ENCODE data around the gene BMP2K. TPM values are rescaled to one million over a fixed set of nuclear protein-coding genes. Genes with fewer than 3 reads are reported as not detected.

Gene BMP2K
- total RNA-seq, 1 donor from 2014 or later: 41.3 TPM

DNA sequence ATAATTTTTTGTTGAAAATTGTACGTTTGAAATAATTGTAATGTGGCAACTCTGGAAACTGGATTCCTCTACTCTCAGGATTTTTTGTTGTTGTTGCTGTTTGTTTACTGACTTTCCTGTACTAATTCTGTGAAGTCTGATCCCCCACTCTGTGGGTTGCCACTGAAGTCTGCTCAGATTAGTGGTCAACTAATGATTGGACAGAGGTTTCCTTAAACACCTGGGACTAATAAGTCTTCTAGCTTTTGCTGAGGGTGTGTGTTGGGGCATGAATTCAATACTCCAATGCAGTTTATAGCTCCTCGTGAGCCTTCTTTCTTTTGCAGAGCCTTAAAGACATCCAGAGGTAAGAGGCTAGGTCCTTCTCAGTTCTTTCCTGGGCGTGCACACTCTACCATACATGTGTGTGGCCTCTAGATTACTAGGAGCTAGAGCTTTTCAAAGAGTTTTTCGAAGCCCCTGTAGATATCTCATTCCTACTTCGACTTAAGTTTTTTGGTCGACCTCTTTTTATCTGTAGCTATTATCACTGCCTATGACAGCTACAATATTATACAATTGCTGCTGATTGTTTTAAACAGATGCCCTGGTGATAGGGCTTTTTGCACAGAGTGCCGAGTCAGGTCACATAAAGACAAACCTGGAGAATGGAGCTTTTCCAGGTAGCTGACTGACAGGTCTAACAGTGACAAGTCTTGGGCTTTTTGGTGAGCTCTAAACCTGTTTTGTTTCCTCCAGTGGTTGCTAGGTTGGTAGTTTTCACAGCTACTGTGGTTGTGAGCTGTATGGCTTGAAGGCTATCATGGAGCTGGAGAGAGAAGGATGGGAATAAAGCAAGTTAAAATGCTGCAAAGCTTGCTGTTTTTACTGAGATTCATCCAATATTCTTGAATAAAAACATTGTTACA, 34.0 kb downstream of the BMP2K start:
- H3K4me3 ChIP-seq (ENCODE audit: low read depth, low read length): no peak overlapping the region
- FAIRE-seq (no peak), DNase-seq (ENCODE audit: low read depth) (no peak)
- H3K27me3 ChIP-seq (ENCODE audit: control insufficient read depth, insufficient read depth, low read length): no peaks in the 10 kb centered on the region
- TF ChIP-seq, protein P1, sequence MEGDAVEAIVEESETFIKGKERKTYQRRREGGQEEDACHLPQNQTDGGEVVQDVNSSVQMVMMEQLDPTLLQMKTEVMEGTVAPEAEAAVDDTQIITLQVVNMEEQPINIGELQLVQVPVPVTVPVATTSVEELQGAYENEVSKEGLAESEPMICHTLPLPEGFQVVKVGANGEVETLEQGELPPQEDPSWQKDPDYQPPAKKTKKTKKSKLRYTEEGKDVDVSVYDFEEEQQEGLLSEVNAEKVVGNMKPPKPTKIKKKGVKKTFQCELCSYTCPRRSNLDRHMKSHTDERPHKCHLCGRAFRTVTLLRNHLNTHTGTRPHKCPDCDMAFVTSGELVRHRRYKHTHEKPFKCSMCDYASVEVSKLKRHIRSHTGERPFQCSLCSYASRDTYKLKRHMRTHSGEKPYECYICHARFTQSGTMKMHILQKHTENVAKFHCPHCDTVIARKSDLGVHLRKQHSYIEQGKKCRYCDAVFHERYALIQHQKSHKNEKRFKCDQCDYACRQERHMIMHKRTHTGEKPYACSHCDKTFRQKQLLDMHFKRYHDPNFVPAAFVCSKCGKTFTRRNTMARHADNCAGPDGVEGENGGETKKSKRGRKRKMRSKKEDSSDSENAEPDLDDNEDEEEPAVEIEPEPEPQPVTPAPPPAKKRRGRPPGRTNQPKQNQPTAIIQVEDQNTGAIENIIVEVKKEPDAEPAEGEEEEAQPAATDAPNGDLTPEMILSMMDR (IDR thresholded peaks at IDR 0.05; ENCODE audit: insufficient read depth, low read length, severe bottlenecking): no peak
- no peaks in the 10 kb centered on the region for H3K36me3 ChIP-seq (ENCODE audit: control insufficient read depth, insufficient read depth, low read length)

DNA sequence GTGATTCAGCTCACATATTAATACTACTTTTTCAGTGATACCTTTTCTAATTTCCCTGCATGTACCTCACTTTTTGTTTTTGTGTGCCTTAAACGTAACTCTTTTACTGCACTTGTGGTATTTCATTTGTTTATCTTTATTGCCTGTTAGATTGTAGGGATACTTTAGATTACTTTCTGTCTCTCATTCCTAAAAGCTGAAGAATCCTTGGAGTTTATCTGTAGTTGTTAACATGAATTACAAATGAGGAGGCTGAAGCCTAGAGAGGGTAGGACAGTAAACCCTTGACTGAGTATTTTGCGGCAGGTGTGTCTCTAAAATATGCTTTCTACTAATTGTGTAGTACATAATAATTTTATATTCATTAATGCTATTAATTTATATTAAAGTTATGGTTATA, 34.9 kb downstream of the BMP2K start:
- Histone ChIP-seq H3K4me3 (ENCODE audit: low read depth, low read length) (no peak overlapping the region), H3K27me3 (ENCODE audit: control insufficient read depth, insufficient read depth, low read length) (no peaks in the 10 kb centered on the region), H3K36me3 (ENCODE audit: control insufficient read depth, insufficient read depth, low read length) (no peaks in the 10 kb centered on the region)
- DNase-seq (ENCODE audit: low read depth) (no peak), FAIRE-seq (no peak)
- TF ChIP-seq, protein P1 (IDR thresholded peaks at IDR 0.05; ENCODE audit: insufficient read depth, low read length, severe bottlenecking): no peak

DNA sequence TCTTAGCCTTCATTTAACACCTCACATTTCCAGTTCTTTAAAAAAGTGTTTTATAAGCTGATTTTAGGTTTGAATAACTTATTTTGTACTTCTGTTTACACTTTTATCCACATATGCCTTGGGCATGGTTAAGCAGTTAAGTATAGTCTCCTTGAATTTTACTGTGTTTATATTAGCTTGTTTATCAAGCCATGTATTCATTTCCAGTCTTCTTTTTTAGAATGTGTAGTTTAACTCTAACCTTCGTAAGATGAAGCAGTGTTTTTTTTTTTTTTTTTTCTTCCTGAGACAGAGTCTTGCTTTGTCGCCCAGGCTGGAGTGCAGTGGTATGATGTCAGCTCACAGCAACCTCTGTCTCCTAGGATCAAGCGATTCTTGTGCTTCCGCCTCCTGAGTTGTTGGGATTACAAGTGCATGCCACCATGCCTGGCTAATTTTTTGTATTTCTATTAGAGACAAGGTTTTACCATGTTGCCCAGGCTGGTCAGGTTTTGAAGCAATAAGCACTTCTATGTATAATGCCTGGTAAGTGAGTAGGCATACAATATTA, 42.5 kb downstream of the BMP2K start:
- TF ChIP-seq, protein P1 (IDR thresholded peaks at IDR 0.05; ENCODE audit: insufficient read depth, low read length, severe bottlenecking): no peak
- DNase-seq (ENCODE audit: low read depth): no peak
- Histone ChIP-seq H3K4me3 (ENCODE audit: low read depth, low read length) (no peak overlapping the region), H3K27me3 (ENCODE audit: control insufficient read depth, insufficient read depth, low read length) (no peaks in the 10 kb centered on the region), H3K36me3 (ENCODE audit: control insufficient read depth, insufficient read depth, low read length) (no peaks in the 10 kb centered on the region)
- FAIRE-seq: no peak

DNA sequence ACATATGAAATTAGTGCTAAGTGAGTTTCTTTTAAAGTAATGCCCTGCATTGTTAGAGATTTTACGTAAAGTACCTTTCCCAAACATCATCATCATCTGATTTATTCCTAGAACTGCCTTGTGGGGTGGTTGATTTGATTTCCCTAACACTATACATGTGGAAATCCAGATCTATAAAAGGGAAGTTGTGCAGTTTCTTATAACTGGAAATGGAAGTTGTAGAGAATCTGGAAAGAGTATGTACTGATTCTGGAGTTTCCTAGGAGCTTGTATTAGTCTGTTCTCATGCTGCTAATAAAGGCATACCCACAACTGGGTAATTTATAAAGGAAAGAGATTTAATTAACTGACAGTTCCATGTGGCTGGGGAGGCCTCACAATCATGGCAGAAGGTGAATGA, 47.9 kb downstream of the BMP2K start:
- DNase-seq (ENCODE audit: low read depth) (no peak), FAIRE-seq (peak; percentile 7)
- TF ChIP-seq, protein P1 (IDR thresholded peaks at IDR 0.05; ENCODE audit: insufficient read depth, low read length, severe bottlenecking): no peak

DNA sequence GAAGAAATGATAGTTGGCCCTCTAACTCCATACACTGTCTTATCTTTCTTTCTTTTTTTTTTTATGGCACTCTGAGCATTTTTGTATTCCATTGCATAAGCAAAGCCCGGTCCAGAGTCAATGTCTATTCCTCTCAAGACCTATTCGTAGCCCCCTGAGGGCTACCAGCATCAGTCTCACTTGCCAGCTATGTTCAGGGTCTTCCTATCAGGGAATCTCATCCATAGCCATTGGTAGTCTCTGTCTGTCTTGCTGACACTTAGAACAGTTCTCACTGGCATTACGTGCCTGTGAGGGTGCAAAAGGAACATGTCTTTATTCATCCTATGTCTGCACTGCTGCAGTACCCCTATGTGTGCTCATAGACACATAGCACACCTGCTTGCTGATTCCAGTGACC, 51.0 kb downstream of the BMP2K start:
- Histone ChIP-seq H3K4me3 (ENCODE audit: low read depth, low read length) (no peak overlapping the region), H3K36me3 (ENCODE audit: control insufficient read depth, insufficient read depth, low read length) (peaks cover 6% of the 10 kb centered on the region), H3K27me3 (ENCODE audit: control insufficient read depth, insufficient read depth, low read length) (no peaks in the 10 kb centered on the region)
- no peak for DNase-seq (ENCODE audit: low read depth)
- TF ChIP-seq, protein P1 (IDR thresholded peaks at IDR 0.05; ENCODE audit: insufficient read depth, low read length, severe bottlenecking): no peak
- FAIRE-seq: peak; percentile 36

More for the DNA sequence above, 47.9 kb downstream of the BMP2K start:
- H3K4me3 ChIP-seq (ENCODE audit: low read depth, low read length): no peak overlapping the region
- H3K36me3 ChIP-seq (ENCODE audit: control insufficient read depth, insufficient read depth, low read length): peaks cover 5% of the 10 kb centered on the region
- H3K27me3 ChIP-seq (ENCODE audit: control insufficient read depth, insufficient read depth, low read length): no peaks in the 10 kb centered on the region

Data from bronchial epithelial cell (primary cell).